Measurements from ENCODE around the gene PFDN4.

Gene PFDN4

DNA sequence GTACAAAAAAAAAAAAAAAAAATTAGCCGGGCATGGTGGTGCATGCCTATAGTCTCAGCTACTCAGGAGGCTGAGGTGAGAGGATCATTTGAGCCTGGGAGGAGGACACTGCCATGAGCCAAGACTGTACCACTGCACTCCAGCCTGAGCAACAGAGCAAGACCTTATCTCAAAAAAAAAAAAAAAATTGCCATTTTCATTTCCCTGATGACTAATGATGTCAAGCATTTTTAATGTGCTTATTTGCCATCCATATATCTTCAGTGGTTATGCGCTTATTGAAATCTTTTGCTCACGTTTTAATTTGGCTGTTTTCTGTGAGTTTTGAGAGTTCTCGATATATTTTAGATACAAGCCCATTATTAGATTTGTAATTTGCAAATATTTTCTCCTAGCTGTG lies 46.7 kb downstream of the PFDN4 start:
- no peak for DNase-seq (ENCODE audit: extremely low read depth, low read depth)

DNA sequence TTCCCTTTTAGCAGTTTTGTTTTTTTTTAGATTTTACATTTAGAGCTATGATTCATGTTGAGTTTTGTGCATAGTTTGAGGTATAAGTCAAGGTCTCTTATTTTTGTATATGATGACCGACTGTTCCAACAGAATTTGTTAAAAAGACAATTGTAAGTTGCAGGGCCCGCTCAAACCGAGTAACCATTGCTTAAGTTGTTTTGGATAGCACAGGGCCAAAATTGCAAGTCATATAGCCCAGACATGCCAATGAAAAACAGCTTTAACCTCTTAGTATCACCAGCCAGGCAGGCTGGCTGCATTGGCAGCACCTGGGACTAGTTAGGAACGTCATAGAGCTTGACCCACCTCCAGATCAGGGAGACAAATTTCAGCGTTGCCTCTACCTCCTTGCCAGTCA lies 47.3 kb downstream of the PFDN4 start:
- no peak overlapping the region for H3K4me3 ChIP-seq (replicated peaks; ENCODE audit: low read depth, low read length)
- TF ChIP-seq, protein P1, sequence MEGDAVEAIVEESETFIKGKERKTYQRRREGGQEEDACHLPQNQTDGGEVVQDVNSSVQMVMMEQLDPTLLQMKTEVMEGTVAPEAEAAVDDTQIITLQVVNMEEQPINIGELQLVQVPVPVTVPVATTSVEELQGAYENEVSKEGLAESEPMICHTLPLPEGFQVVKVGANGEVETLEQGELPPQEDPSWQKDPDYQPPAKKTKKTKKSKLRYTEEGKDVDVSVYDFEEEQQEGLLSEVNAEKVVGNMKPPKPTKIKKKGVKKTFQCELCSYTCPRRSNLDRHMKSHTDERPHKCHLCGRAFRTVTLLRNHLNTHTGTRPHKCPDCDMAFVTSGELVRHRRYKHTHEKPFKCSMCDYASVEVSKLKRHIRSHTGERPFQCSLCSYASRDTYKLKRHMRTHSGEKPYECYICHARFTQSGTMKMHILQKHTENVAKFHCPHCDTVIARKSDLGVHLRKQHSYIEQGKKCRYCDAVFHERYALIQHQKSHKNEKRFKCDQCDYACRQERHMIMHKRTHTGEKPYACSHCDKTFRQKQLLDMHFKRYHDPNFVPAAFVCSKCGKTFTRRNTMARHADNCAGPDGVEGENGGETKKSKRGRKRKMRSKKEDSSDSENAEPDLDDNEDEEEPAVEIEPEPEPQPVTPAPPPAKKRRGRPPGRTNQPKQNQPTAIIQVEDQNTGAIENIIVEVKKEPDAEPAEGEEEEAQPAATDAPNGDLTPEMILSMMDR (IDR thresholded peaks at IDR 0.05; ENCODE audit: low read depth, low read length, missing control alignments): no peak
- DNase-seq (ENCODE audit: extremely low read depth, low read depth): no peak

More for the DNA sequence above, 46.7 kb downstream of the PFDN4 start:
- TF ChIP-seq, protein P1 (IDR thresholded peaks at IDR 0.05; ENCODE audit: low read depth, low read length, missing control alignments): no peak
- no peak overlapping the region for H3K4me3 ChIP-seq (replicated peaks; ENCODE audit: low read depth, low read length)

DNA sequence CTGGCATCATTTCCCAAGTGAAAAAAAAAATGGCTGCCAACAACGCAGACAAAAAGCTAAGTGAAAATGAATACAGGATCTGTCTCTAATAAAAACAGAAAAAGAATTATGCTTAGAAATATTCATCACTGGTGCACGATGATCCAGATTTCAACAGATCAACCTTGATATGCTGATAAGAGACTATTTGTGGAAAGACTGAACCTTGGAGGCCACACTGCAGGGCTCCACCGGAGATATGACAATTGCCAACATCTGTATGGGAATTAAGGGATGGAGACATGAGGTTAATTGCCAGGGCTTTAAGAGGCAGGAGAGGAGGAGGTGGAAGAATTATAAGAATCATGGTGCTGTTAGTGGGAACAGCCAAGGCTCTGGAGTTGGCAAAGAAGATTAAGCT lies 48.3 kb downstream of the PFDN4 start:
- DNase-seq (ENCODE audit: extremely low read depth, low read depth): no peak
- no peak overlapping the region for H3K4me3 ChIP-seq (replicated peaks; ENCODE audit: low read depth, low read length)
- TF ChIP-seq, protein P1 (IDR thresholded peaks at IDR 0.05; ENCODE audit: low read depth, low read length, missing control alignments): no peak

DNA sequence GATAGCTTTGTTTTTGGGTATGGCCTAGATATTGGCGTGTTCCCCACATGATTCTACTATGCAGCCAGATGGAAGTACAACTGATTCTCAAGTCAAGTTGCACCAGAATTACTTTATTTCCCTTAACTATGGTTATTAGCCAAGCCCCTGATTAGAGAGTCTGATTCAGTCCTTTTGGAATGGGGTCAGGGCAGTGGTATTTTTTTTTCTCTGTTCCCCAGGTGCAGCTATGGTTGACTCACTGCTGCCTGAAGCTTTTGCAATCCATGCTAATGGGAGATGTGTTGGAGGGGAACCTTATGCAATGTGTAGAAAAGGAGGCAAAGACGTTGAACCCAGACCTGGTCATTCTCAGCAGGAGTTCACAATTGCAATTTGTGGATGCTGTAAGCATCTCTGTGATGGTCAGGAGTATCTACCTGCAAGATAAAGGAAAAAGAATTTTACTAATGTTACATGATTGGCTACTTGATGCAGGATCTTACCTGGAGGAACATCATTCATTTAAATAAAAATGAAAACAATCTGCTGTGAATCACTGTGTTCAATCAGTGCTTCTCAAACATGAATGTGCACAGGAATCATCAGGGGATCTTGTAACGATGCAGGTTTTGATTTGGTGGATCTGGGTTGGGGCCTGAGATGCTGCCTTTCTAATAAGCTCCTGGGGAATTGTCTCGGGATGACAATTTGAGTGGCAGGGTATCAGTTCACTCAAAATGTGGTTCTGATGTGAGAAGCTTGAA lies 49.4 kb downstream of the PFDN4 start:
- TF ChIP-seq, protein P1 (IDR thresholded peaks at IDR 0.05; ENCODE audit: low read depth, low read length, missing control alignments): no peak
- no peak for DNase-seq (ENCODE audit: extremely low read depth, low read depth)
- H3K4me3 ChIP-seq (replicated peaks; ENCODE audit: low read depth, low read length): no peak overlapping the region

DNA sequence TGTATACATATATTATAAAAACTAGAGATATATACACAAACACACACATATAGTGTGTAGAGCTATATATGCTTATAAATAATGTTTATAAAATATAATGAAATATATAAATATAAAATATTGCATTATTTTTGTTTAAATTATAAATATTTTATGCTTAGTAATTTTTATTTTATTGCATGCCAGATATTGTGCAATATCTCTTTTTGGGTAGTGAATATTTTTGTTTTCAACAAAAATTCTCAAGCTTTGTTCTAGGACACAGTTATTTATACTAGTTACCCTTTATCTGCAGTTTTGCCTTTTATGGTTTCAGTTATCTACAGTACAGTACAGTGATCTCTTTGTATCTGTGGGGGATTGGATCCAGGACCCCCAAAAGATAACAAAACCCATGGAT lies 52.2 kb downstream of the PFDN4 start:
- DNase-seq (ENCODE audit: extremely low read depth, low read depth): no peak
- TF ChIP-seq, protein P1 (IDR thresholded peaks at IDR 0.05; ENCODE audit: low read depth, low read length, missing control alignments): no peak
- no peak overlapping the region for H3K4me3 ChIP-seq (replicated peaks; ENCODE audit: low read depth, low read length)

DNA sequence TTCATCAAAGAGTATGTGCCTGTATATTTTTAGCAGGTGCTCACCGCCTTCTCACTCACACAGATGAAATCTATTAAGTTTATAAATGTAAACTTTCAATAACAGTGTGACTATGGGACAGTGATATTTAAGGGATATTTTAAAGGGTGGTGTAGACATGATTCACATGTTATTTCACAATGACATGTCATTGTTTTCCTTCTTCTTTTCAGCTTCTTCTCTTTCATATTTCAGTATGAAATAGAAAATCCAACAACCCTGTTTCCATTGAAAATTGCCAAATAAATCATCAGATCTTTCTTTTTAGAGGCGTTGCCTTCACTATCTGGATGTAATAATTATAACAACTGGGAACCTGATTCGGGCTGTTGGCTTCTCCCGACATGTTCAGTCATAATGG lies 54.8 kb downstream of the PFDN4 start:
- no peak overlapping the region for H3K4me3 ChIP-seq (replicated peaks; ENCODE audit: low read depth, low read length)
- TF ChIP-seq, protein P1 (IDR thresholded peaks at IDR 0.05; ENCODE audit: low read depth, low read length, missing control alignments): no peak
- no peak for DNase-seq (ENCODE audit: extremely low read depth, low read depth)

Measured in HFF-Myc (cell line).